H1 (cell line): ENCODE results near the gene SCN4A. TPM values are rescaled to one million over a fixed set of nuclear protein-coding genes. Genes with fewer than 3 reads are reported as not detected.

ENCODE experiments used
- CREB1 ChIP-seq: IDR thresholded peaks from 2 replicates; pipeline ENCODE4 v1.6.1; 2012; ENCODE audit warnings: inconsistent platforms
- KDM4A ChIP-seq: IDR thresholded peaks from one replicate; pipeline ENCODE4 v1.7.1; 2012; ENCODE audit warnings: low read depth, mild to moderate bottlenecking, moderate library complexity, low read length, inconsistent platforms; ENCODE audit not compliant: severe bottlenecking
- RAD21 ChIP-seq, 2 experiments: IDR thresholded peaks in 1 of 2; conservative IDR thresholded peaks in 1 of 2; 2 replicates each; pipeline ENCODE4 v1.6.1; 2011; ENCODE audit warnings: low read depth in 2 of 2, low read length in 2 of 2, improper control_type of control experiment in 1 of 2, inconsistent platforms in 1 of 2, mild to moderate bottlenecking in 1 of 2, moderate library complexity in 1 of 2
- SIX5 ChIP-seq: IDR thresholded peaks from 2 replicates; pipeline ENCODE4 v1.6.1; 2011; ENCODE audit warnings: mild to moderate bottlenecking, low read depth, low read length
- polyA plus RNA-seq, 7 experiments: library from polyadenylated mRNA; depleted of rRNA in 3 of 7; stranded (reverse) in 5 of 7; unstranded in 2 of 7; fragments of >200 nt in 5 of 7; fragments of 200-250 nt in 2 of 7; gene quantifications; 1 replicate in 5 of 7; 2 replicates in 1 of 7; 4 replicates in 1 of 7; pipeline versions ENCODE4 v1.2.1 to v1.2.3, GENCODE V29; 2011 to 2013; ENCODE audit warnings: missing spikeins in 2 of 7, mixed read lengths in 2 of 7
- total RNA-seq: library from RNA; stranded (reverse); fragmentation: NEBNext Ultra II Directional; extraction: Animal tissue kit (Norgen Biotek cat#: 25700); gene quantifications from 2 replicates; pipeline ENCODE4 v1.2.1, GENCODE V29; 2021
- TF ChIP-seq, protein P1 (sequence below), 3 experiments: IDR thresholded peaks; 1 replicate in 2 of 3; 2 replicates in 1 of 3; pipeline versions ENCODE4 v1.5.1 to v1.6.1; 2011; ENCODE audit warnings: low read length in 3 of 3, mild to moderate bottlenecking in 3 of 3, inconsistent platforms in 2 of 3, low read depth in 1 of 3, moderate library complexity in 1 of 3; ENCODE audit not compliant: insufficient read depth in 1 of 3; ENCODE audit errors: control extremely low read depth in 1 of 3

The SCN4A gene
- total and polyA plus RNA-seq, 2 of the 8 experiments (the other 6 are each of a cell fraction or from before 2014, with no cell fraction given), result 5.0 to 8.5 TPM

DNA sequence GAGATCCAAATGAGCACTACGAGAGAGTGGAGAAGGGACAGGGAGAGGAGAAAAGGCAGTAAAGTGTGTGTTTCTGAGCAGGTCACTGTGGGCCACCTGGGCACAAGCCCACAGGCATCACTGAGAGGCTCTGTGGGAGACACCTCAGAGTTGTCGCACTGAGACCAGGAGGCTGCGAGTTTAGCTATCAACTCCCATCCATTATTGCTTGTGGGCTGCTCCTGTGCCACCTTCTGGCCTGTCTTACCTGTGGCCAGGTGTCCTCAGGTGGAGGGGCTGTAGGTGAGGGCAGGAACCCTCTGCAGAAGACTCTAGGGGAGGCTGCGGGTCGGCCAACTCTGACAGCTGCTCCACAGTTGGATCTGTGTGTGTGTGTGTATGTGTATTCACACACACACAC, 22.9 kb upstream of the SCN4A start (continued):
- TF ChIP-seq, protein P1, sequence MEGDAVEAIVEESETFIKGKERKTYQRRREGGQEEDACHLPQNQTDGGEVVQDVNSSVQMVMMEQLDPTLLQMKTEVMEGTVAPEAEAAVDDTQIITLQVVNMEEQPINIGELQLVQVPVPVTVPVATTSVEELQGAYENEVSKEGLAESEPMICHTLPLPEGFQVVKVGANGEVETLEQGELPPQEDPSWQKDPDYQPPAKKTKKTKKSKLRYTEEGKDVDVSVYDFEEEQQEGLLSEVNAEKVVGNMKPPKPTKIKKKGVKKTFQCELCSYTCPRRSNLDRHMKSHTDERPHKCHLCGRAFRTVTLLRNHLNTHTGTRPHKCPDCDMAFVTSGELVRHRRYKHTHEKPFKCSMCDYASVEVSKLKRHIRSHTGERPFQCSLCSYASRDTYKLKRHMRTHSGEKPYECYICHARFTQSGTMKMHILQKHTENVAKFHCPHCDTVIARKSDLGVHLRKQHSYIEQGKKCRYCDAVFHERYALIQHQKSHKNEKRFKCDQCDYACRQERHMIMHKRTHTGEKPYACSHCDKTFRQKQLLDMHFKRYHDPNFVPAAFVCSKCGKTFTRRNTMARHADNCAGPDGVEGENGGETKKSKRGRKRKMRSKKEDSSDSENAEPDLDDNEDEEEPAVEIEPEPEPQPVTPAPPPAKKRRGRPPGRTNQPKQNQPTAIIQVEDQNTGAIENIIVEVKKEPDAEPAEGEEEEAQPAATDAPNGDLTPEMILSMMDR (IDR thresholded peaks at IDR 0.05; ENCODE audit: control extremely low read depth in 1 of 3, insufficient read depth in 1 of 3, low read depth in 1 of 3, low read length in 3 of 3), result no peak
- no peak for TF ChIP-seq KDM4A
- no peak for TF ChIP-seq RAD21 (IDR thresholded peaks at IDR 0.05 in 1 of 2, conservative IDR thresholded peaks at IDR 0.05 in 1 of 2; ENCODE audit: low read depth in 2 of 2, low read length in 2 of 2)
- TF ChIP-seq SIX5, result no peak
- no peak for TF ChIP-seq CREB1
